CD4-positive, alpha-beta T cell treated with Interleukin-12 subunit alpha and Interleukin-12 subunit beta, for 1 hour (primary cell): ENCODE data around the gene ZFYVE28.
A peak's percentile ranks its signal among the peaks of the same experiment; 100 is the strongest.
"Not testable (repeated sequence)": the region's sequence is repeated elsewhere in the genome, so short reads cannot be mapped to it uniquely, and the experiment has no call there.

Source experiments
- DNase-seq: peaks from one replicate; pipeline ENCODE4 v3.0.0-alpha.2; 2020

ZFYVE28 gene

GRCh38 chr4:2284161-2284933 lies 134.1 kb downstream of the ZFYVE28 start:
- no peak for DNase-seq

- DNase-seq = no peak
Observed at GRCh38 chr4:2283199-2283711, 135.2 kb downstream of the ZFYVE28 start.

- DNase-seq = peak; percentile 91
Observed at GRCh38 chr4:2281575-2282343, 136.7 kb downstream of the ZFYVE28 start.

GRCh38 chr4:2280531-2281300 lies 137.7 kb downstream of the ZFYVE28 start:
- peak; percentile 13 for DNase-seq

- DNase-seq = no peak
Observed at GRCh38 chr4:2277956-2278355, 140.5 kb downstream of the ZFYVE28 start.

GRCh38 chr4:2276581-2277325 lies 141.7 kb downstream of the ZFYVE28 start:
- DNase-seq = no peak

- no peak for DNase-seq
Observed at GRCh38 chr4:2275546-2276251, 142.7 kb downstream of the ZFYVE28 start.

GRCh38 chr4:2275044-2275397 lies 143.4 kb downstream of the ZFYVE28 start:
- DNase-seq = not testable (repeated sequence)

- DNase-seq = no peak
Observed at GRCh38 chr4:2274320-2275043, 144.0 kb downstream of the ZFYVE28 start.

GRCh38 chr4:2273657-2274319 lies 144.7 kb downstream of the ZFYVE28 start:
- no peak for DNase-seq

- no peak for DNase-seq
Observed at GRCh38 chr4:2273221-2273620, 145.2 kb downstream of the ZFYVE28 start.

GRCh38 chr4:2272828-2273120 lies 145.7 kb downstream of the ZFYVE28 start:
- DNase-seq = no peak

- DNase-seq = no peak
Observed at GRCh38 chr4:2272026-2272827, 146.2 kb downstream of the ZFYVE28 start.

GRCh38 chr4:2271279-2272025 lies 147.0 kb downstream of the ZFYVE28 start:
- no peak for DNase-seq

GRCh38 chr4:2270341-2271165 lies 147.9 kb downstream of the ZFYVE28 start:
- no peak for DNase-seq

GRCh38 chr4:2269618-2270163 lies 148.8 kb downstream of the ZFYVE28 start:
- DNase-seq = no peak

GRCh38 chr4:2269206-2269531 lies 149.3 kb downstream of the ZFYVE28 start:
- no peak for DNase-seq
